Esophagus squamous epithelium (tissue), 4 donors: ENCODE data around the gene PLEKHJ1.

ENCODE experiments used
- POLR2A ChIP-seq, 4 donors: fragments of 450-650 bp; IDR thresholded peaks; one replicate each; pipeline ENCODE4 v1.6.1; 2017; ENCODE audit warnings: antibody characterized with exemption in 4 of 4, mild to moderate bottlenecking in 4 of 4, moderate library complexity in 3 of 4
- TF ChIP-seq, protein P1 (sequence below), 6 experiments: fragments of 450-650 bp in 4 of 6; fragments of 200-600 bp in 2 of 6; sonication (generic) in 2 of 6; IDR thresholded peaks; one replicate each; pipeline ENCODE4 v1.5.1; 2016 to 2019; ENCODE audit warnings: antibody characterized with exemption in 6 of 6, mild to moderate bottlenecking in 4 of 6, moderate library complexity in 4 of 6

GRCh38 chr19:2198317-2198716, 37.8 kb downstream of the PLEKHJ1 start:
- TF ChIP-seq, protein P1, sequence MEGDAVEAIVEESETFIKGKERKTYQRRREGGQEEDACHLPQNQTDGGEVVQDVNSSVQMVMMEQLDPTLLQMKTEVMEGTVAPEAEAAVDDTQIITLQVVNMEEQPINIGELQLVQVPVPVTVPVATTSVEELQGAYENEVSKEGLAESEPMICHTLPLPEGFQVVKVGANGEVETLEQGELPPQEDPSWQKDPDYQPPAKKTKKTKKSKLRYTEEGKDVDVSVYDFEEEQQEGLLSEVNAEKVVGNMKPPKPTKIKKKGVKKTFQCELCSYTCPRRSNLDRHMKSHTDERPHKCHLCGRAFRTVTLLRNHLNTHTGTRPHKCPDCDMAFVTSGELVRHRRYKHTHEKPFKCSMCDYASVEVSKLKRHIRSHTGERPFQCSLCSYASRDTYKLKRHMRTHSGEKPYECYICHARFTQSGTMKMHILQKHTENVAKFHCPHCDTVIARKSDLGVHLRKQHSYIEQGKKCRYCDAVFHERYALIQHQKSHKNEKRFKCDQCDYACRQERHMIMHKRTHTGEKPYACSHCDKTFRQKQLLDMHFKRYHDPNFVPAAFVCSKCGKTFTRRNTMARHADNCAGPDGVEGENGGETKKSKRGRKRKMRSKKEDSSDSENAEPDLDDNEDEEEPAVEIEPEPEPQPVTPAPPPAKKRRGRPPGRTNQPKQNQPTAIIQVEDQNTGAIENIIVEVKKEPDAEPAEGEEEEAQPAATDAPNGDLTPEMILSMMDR (IDR thresholded peaks at IDR 0.05): no peak
- TF ChIP-seq POLR2A (IDR thresholded peaks at IDR 0.05): no peak
